SH-SY5Y (cell line): Measurements from ENCODE around the gene SPAG17.

Experiments
- GATA2 ChIP-seq: IDR thresholded peaks from 2 replicates; pipeline ENCODE4 v1.6.1; 2011; ENCODE audit warnings: mild to moderate bottlenecking, low read depth, low read length
- GATA3 ChIP-seq: IDR thresholded peaks from 2 replicates; pipeline ENCODE4 v1.6.1; 2011; ENCODE audit warnings: low read depth, mild to moderate bottlenecking, low read length, moderate library complexity

GRCh38 chr1:118073648-118074435 is 111.2 kb downstream of the SPAG17 start:
- no peak for TF ChIP-seq GATA2
- TF ChIP-seq GATA3 = no peak
